ENCODE measurements around the gene SIK3. TPM values are rescaled to one million over a fixed set of nuclear protein-coding genes. Genes with fewer than 3 reads are reported as not detected.

SIK3 gene
- total RNA-seq, 2 experiments from 2014 or later = 81.4 to 86.1 TPM

DNA sequence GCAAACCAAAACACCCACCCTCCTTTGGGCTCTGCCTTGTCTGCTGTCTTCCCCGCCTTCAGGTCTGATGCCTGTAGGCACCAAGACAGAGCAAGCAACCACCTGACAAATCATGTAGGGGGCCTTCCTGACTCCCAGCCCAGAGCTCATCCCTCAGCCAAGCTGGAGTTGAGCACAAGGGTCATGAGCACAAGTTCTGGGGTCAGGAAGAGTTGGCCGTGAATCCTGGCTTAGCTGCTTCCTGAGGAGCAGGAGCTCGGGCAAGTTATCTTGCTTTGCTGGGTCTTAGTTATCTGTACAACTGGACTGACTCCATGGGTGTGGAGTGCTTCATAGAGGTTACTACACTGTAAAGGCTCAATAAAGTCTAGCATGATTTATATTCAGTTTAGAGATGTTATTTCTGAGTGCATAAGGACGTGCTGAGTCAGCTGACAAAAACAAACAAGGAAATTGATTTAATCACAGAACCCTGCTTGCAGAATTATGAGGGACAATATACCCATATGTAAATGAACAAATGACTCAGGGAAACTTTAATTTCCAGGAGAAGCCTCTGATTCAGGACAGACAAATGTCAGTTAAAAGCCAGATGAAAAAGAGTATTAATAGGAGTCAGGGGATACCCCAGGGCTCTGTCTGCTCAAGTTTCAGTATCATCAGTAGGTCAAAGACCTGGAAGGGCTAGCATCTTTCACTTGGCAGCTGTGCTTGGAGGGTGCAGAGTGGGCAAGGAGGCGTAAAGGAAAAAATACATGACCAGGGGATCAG, 245.8 kb downstream of the SIK3 start:
- ATAC-seq (ENCODE audit: poor library complexity) (no peak), DNase-seq (no peak)
- Mint-ChIP-seq H3K9me3 (no peaks in the 10 kb centered on the region), H3K36me3 (ENCODE audit: low read depth) (peaks cover 23% of the 10 kb centered on the region), H3K4me1 (ENCODE audit: low read depth) (peaks cover 74% of the 10 kb centered on the region), H3K4me3 (peak overlapping the region; percentile 69), H3K27me3 (no peaks in the 10 kb centered on the region), H3K27ac (peak overlapping the region; percentile 82)
- TF ChIP-seq, protein P1, sequence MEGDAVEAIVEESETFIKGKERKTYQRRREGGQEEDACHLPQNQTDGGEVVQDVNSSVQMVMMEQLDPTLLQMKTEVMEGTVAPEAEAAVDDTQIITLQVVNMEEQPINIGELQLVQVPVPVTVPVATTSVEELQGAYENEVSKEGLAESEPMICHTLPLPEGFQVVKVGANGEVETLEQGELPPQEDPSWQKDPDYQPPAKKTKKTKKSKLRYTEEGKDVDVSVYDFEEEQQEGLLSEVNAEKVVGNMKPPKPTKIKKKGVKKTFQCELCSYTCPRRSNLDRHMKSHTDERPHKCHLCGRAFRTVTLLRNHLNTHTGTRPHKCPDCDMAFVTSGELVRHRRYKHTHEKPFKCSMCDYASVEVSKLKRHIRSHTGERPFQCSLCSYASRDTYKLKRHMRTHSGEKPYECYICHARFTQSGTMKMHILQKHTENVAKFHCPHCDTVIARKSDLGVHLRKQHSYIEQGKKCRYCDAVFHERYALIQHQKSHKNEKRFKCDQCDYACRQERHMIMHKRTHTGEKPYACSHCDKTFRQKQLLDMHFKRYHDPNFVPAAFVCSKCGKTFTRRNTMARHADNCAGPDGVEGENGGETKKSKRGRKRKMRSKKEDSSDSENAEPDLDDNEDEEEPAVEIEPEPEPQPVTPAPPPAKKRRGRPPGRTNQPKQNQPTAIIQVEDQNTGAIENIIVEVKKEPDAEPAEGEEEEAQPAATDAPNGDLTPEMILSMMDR (IDR thresholded peaks at IDR 0.05) = no peak
- H3K4me1 ChIP-seq (ENCODE audit: insufficient read depth, low read length) = peaks cover 68% of the 10 kb centered on the region
- peak overlapping the region; percentile 57 to 62 for H3K27ac ChIP-seq (ENCODE audit: low read depth in 1 of 2, low read length in 2 of 2)
- ChIA-PET CTCF (interaction anchor here (0.8 to 2.0 kb wide), 3 partner anchors 11 to 374 kb away, joined by 3 to 9 read pairs (median 5); no protein-coding TSS in a partner anchor), POLR2A (interaction anchor here (0.6 to 7.0 kb wide), 14 partner anchors 8 to 326 kb away, joined by 3 to 76 read pairs (median 4); partner anchors contain the start of genes APOA1, APOA5, SIDT2 and SIK3)
- H3K27me3 ChIP-seq (ENCODE audit: control insufficient read depth in 1 of 2, insufficient read depth in 2 of 2, low read length in 2 of 2) = no peaks in the 10 kb centered on the region
- peaks cover 22% of the 10 kb centered on the region for H3K36me3 ChIP-seq (ENCODE audit: insufficient read depth, low read length)
- H3K9me3 ChIP-seq (ENCODE audit: control insufficient read depth in 1 of 2, insufficient read depth in 1 of 2, low read length in 2 of 2) = no peaks in the 10 kb centered on the region
- H3K4me3 ChIP-seq (ENCODE audit: low read length) = peak overlapping the region; percentile 0
- intact Hi-C loops (cut with DNase I, micrococcal nuclease) = loop anchor here (5.0 to 10.0 kb wide), 3 partner anchors 60 to 72 kb away; partner anchors contain the start of genes APOA5 (in 1 of the 2) and ZPR1 (in 1 of the 2)

DNA sequence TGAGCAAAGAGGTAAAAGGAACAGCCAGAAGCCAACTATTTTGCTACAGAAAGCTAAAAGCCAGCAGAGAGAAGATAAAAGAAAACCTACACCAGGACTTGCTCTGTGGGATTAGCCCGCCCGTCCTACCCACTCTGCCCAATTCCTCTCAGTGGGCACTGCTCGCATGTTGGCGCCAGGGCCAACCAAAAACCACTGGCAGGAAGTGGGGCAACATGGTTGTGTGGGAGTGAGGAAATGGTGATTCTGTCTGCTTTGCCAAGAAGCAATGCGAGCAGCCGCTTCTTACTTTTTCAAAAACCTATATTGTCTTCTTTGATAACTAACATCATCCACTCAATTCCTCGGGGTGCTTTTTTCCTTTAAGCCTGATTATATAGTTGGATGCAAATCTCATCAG, 246.6 kb downstream of the SIK3 start:
- ChIA-PET POLR2A (interaction anchor here (1.0 to 7.0 kb wide), 9 partner anchors 14 to 327 kb away, joined by 3 to 76 read pairs (median 4); partner anchors contain the start of genes APOA1, APOA5, SIDT2 and SIK3), CTCF (interaction anchor here (1.3 to 2.0 kb wide), 2 partner anchors 16 to 375 kb away, joined by 5 to 6 read pairs; no protein-coding TSS in a partner anchor)
- TF ChIP-seq, protein P1 (IDR thresholded peaks at IDR 0.05) = no peak
- ATAC-seq (ENCODE audit: poor library complexity) = peak; percentile 25
- Mint-ChIP-seq H3K36me3 (ENCODE audit: low read depth) (peaks cover 25% of the 10 kb centered on the region), H3K4me1 (ENCODE audit: low read depth) (peaks cover 67% of the 10 kb centered on the region), H3K9me3 (no peaks in the 10 kb centered on the region), H3K4me3 (peak overlapping the region; percentile 69), H3K27me3 (no peaks in the 10 kb centered on the region), H3K27ac (peak overlapping the region; percentile 82)
- H3K4me1 ChIP-seq (ENCODE audit: insufficient read depth, low read length) = peaks cover 66% of the 10 kb centered on the region
- H3K36me3 ChIP-seq (ENCODE audit: insufficient read depth, low read length) = peaks cover 24% of the 10 kb centered on the region
- H3K9me3 ChIP-seq (ENCODE audit: control insufficient read depth in 1 of 2, insufficient read depth in 1 of 2, low read length in 2 of 2) = no peaks in the 10 kb centered on the region
- intact Hi-C loops (cut with DNase I, micrococcal nuclease) = loop anchor here (2.0 to 10.0 kb wide), 4 partner anchors 15 to 73 kb away; partner anchors contain the start of genes APOA1 (in 1 of the 2), APOA5 (in 1 of the 2) and ZPR1 (in 1 of the 2)
- peak overlapping the region; percentile 57 to 62 for H3K27ac ChIP-seq (ENCODE audit: low read depth in 1 of 2, low read length in 2 of 2)
- H3K4me3 ChIP-seq (ENCODE audit: low read length) = peak overlapping the region; percentile 0
- no peaks in the 10 kb centered on the region for H3K27me3 ChIP-seq (ENCODE audit: control insufficient read depth in 1 of 2, insufficient read depth in 2 of 2, low read length in 2 of 2)
- DNase-seq = peak in 11 of 14 experiments; percentile 13 to 84 (median 48)

DNA sequence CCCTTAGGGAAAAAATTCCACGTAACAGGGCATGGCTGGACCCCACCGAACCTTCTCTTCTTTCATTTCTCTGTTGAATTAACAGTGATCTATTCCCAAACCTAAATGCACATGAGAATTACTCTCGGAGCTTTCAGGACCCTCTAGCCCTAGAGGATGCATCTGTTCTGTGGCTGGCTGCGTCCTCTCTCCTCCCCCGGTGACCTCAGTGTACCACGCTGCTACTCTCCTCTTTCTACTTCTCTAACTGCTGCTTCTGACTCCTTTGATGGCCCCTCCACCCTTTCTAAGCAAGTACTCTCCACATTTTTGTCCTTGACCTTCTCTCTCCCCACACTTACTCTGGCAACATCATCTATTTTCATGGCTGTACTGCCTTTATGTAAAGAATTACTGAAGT, 248.7 kb downstream of the SIK3 start:
- ChIA-PET CTCF (interaction anchor here (1.0 kb wide), 1 partner anchor 58 kb away, joined by 3 read pairs; the partner anchor contains the start of gene APOA5), POLR2A (interaction anchor here (7.0 kb wide), 1 partner anchor 13 kb away, joined by 76 read pairs; the partner anchor contains the start of gene APOA1)
- Histone ChIP-seq H3K27ac (ENCODE audit: low read depth in 1 of 2, low read length in 2 of 2) (no peak overlapping the region), H3K9me3 (ENCODE audit: control insufficient read depth in 1 of 2, insufficient read depth in 1 of 2, low read length in 2 of 2) (no peaks in the 10 kb centered on the region), H3K36me3 (ENCODE audit: insufficient read depth, low read length) (peaks cover 43% of the 10 kb centered on the region), H3K4me1 (ENCODE audit: insufficient read depth, low read length) (peaks cover 45% of the 10 kb centered on the region), H3K27me3 (ENCODE audit: control insufficient read depth in 1 of 2, insufficient read depth in 2 of 2, low read length in 2 of 2) (no peaks in the 10 kb centered on the region), H3K4me3 (ENCODE audit: low read length) (no peak overlapping the region)
- Mint-ChIP-seq H3K9me3 (no peaks in the 10 kb centered on the region), H3K36me3 (ENCODE audit: low read depth) (peaks cover 46% of the 10 kb centered on the region), H3K4me3 (no peak overlapping the region), H3K27ac (peak overlapping the region; percentile 1), H3K4me1 (ENCODE audit: low read depth) (peaks cover 48% of the 10 kb centered on the region), H3K27me3 (no peaks in the 10 kb centered on the region)
- DNase-seq = no peak
- no peak for ATAC-seq (ENCODE audit: poor library complexity)
- TF ChIP-seq, protein P1 (IDR thresholded peaks at IDR 0.05) = no peak
- intact Hi-C loops (cut with DNase I, micrococcal nuclease) = no loop called here

All from CD4-positive, alpha-beta T cell (primary cell).